K562 (cell line): ENCODE data around the gene PATL1. TPM values are rescaled to one million over a fixed set of nuclear protein-coding genes. Genes with fewer than 3 reads are reported as not detected.

Source experiments
- ATF1 ChIP-seq, 2 experiments: fragments of 450-650 bp in 1 of 2; IDR thresholded peaks; 2 replicates each; pipeline ENCODE4 v1.6.1; 2016; ENCODE audit warnings: missing compliant biosample characterization in 1 of 2, missing genetic modification characterization in 1 of 2
- CCNT2 ChIP-seq: IDR thresholded peaks from 2 replicates; pipeline ENCODE4 v1.6.1; 2011; ENCODE audit warnings: borderline replicate concordance, low read depth, mild to moderate bottlenecking, moderate library complexity, mixed read lengths, low read length; ENCODE audit not compliant: insufficient read length; ENCODE audit errors: extremely low read depth
- CTBP1 ChIP-seq: fragments of 450-650 bp; IDR thresholded peaks from 2 replicates; pipeline ENCODE4 v1.6.1; 2016; ENCODE audit warnings: borderline replicate concordance
- E4F1 ChIP-seq: fragments of 250-450 bp; sonication (Bioruptor Pico); IDR thresholded peaks from 2 replicates; pipeline ENCODE4 v1.5.0; 2021; ENCODE audit warnings: mild to moderate bottlenecking, borderline replicate concordance
- HDAC2 ChIP-seq: fragments of 450-650 bp; IDR thresholded peaks from 2 replicates; pipeline ENCODE4 v1.6.1; 2016; ENCODE audit warnings: mild to moderate bottlenecking
- MBD2 ChIP-seq: sonication (generic); IDR thresholded peaks from 2 replicates; pipeline ENCODE4 v1.6.1; 2016; ENCODE audit warnings: low read depth, borderline replicate concordance
- MCM3 ChIP-seq: fragments of 450-650 bp; IDR thresholded peaks from 2 replicates; pipeline ENCODE4 v1.6.1; 2016
- POLR2A ChIP-seq: fragments of 450-650 bp; conservative IDR thresholded peaks from 2 replicates; pipeline ENCODE4 v1.6.1; 2016
- SUPT5H ChIP-seq: fragments of 450-650 bp; IDR thresholded peaks from 2 replicates; pipeline ENCODE4 v1.6.1; 2016
- YY1 ChIP-seq, 3 experiments: IDR thresholded peaks; 2 replicates each; pipeline ENCODE4 v1.6.1; 2011; ENCODE audit warnings: low read length in 2 of 3, mild to moderate bottlenecking in 2 of 3, moderate library complexity in 2 of 3, borderline replicate concordance in 1 of 3, control low read depth in 1 of 3, low read depth in 1 of 3; ENCODE audit not compliant: insufficient read depth in 3 of 3, insufficient replicate concordance in 2 of 3, control insufficient read depth in 1 of 3, insufficient read length in 1 of 3; ENCODE audit errors: extremely low read depth in 1 of 3
- ZNF224 ChIP-seq: sonication (generic); formaldehyde crosslinking; IDR thresholded peaks from 2 replicates; pipeline ENCODE4 v1.8.0; 2022; ENCODE audit warnings: mild to moderate bottlenecking, missing genetic modification reagents
- polyA plus RNA-seq, 8 experiments: library from polyadenylated mRNA; depleted of rRNA in 4 of 8; stranded (reverse) in 5 of 8; unstranded in 3 of 8; fragments of >200 nt; fragmentation: Nextera tagmentation in 2 of 8; fragmentation: Illumina TruSeq in 1 of 8; extraction: Ambion mirVana in 2 of 8; extraction: Trizol in 1 of 8; gene quantifications; 2 replicates each; pipeline versions ENCODE4 v1.2.1 to v1.2.3, GENCODE V29; 2011 to 2014; ENCODE audit warnings: inconsistent platforms in 1 of 8, missing spikeins in 1 of 8
- total RNA-seq, 7 experiments: library from RNA; depleted of rRNA in 6 of 7; stranded (reverse); fragments of >200 nt in 6 of 7; fragmentation: Illumina TruSeq in 2 of 7; extraction: Trizol in 2 of 7; gene quantifications; 2 replicates each; pipeline versions ENCODE4 v1.2.1 to v1.2.3, GENCODE V29; 2011 to 2021; ENCODE audit warnings: low replicate concordance in 1 of 7
- TF ChIP-seq, protein P1 (sequence below): sonication (generic); formaldehyde crosslinking; IDR thresholded peaks from 2 replicates; pipeline ENCODE4 v1.8.0; 2023; ENCODE audit warnings: mild to moderate bottlenecking, missing genetic modification reagents
- TF ChIP-seq, protein P2 (sequence below): fragments of 250-450 bp; sonication (Bioruptor Pico); IDR thresholded peaks from 2 replicates; pipeline ENCODE4 v1.8.0; 2022; ENCODE audit warnings: moderate library complexity, mild to moderate bottlenecking, inconsistent platforms
- TF ChIP-seq, protein P3 (sequence below), 2 experiments: fragments of 450-650 bp; IDR thresholded peaks; 2 replicates each; pipeline ENCODE4 v1.6.1; 2016; ENCODE audit warnings: mild to moderate bottlenecking in 2 of 2, borderline replicate concordance in 1 of 2, low read depth in 1 of 2, moderate library complexity in 1 of 2

Gene PATL1
- total and polyA plus RNA-seq, 9 of the 15 experiments (the other 6 are each of a cell fraction or from before 2014, with no cell fraction given): 3.2 to 48.0 (median 16.4) TPM

DNA sequence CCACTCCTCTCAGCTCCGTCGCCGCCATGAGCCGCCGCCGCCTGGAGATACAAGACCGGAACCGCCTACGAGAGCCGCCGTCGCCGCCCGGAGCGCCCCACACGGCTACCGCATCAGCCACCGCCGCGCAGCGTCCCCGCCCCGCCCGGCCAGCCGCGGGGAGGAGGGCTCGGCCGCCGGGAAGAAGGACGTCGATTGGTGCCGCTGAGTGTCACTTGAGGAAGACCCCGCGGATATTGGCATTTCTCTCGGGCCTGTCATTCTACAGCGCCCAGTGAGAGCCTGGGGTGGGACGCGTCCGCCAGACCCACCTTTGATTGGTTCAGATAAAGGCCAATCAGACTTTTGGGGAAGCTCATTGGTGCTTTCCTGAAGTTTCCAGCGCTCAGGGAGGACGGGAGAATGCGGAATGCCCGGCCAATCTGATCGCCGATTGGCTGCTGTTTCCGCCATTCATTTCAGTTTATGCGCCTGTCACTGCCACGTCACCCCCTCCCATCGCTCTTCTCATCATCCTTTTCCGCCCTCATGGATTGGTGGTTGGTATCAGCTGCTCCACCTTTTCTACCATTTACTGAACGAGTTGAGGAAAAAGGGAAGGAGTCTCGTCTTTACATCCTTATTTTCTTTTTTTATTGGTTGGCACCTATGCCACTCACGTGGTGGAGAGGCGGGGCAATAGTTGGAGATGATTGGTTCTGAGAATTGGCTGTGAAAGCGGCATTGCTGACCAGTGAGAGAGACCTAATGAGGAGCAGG, 53.0 kb downstream of the PATL1 start, which contains the start of gene OSBP (continued):
- no peak for TF ChIP-seq E4F1 (CRISPR knock-in tag)
- TF ChIP-seq YY1 (IDR thresholded peaks at IDR 0.05; ENCODE audit: borderline replicate concordance in 1 of 3, control insufficient read depth in 1 of 3, extremely low read depth in 1 of 3, insufficient read depth in 3 of 3, insufficient read length in 1 of 3, insufficient replicate concordance in 2 of 3, low read depth in 1 of 3, low read length in 2 of 3): peak; percentile 45 to 90 (median 84)
- TF ChIP-seq, protein P1, sequence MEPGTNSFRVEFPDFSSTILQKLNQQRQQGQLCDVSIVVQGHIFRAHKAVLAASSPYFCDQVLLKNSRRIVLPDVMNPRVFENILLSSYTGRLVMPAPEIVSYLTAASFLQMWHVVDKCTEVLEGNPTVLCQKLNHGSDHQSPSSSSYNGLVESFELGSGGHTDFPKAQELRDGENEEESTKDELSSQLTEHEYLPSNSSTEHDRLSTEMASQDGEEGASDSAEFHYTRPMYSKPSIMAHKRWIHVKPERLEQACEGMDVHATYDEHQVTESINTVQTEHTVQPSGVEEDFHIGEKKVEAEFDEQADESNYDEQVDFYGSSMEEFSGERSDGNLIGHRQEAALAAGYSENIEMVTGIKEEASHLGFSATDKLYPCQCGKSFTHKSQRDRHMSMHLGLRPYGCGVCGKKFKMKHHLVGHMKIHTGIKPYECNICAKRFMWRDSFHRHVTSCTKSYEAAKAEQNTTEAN (CRISPR knock-in tag): peak; percentile 18; the same call in 1 of the 2 replicates
- peak; percentile 3; the same call in 1 of the 2 replicates for TF ChIP-seq SUPT5H
- TF ChIP-seq CTBP1: peak; percentile 65
- TF ChIP-seq HDAC2: peak; percentile 71; the same call in 1 of the 2 replicates
- TF ChIP-seq ZNF224 (CRISPR knock-in tag): no peak
- TF ChIP-seq POLR2A: peak; percentile 72
- TF ChIP-seq CCNT2: peak; percentile 84
- TF ChIP-seq, protein P2, sequence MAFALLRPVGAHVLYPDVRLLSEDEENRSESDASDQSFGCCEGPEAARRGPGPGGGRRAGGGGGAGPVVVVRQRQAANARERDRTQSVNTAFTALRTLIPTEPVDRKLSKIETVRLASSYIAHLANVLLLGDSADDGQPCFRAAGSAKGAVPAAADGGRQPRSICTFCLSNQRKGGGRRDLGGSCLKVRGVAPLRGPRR (CRISPR knock-in tag): no peak
- TF ChIP-seq, protein P3, sequence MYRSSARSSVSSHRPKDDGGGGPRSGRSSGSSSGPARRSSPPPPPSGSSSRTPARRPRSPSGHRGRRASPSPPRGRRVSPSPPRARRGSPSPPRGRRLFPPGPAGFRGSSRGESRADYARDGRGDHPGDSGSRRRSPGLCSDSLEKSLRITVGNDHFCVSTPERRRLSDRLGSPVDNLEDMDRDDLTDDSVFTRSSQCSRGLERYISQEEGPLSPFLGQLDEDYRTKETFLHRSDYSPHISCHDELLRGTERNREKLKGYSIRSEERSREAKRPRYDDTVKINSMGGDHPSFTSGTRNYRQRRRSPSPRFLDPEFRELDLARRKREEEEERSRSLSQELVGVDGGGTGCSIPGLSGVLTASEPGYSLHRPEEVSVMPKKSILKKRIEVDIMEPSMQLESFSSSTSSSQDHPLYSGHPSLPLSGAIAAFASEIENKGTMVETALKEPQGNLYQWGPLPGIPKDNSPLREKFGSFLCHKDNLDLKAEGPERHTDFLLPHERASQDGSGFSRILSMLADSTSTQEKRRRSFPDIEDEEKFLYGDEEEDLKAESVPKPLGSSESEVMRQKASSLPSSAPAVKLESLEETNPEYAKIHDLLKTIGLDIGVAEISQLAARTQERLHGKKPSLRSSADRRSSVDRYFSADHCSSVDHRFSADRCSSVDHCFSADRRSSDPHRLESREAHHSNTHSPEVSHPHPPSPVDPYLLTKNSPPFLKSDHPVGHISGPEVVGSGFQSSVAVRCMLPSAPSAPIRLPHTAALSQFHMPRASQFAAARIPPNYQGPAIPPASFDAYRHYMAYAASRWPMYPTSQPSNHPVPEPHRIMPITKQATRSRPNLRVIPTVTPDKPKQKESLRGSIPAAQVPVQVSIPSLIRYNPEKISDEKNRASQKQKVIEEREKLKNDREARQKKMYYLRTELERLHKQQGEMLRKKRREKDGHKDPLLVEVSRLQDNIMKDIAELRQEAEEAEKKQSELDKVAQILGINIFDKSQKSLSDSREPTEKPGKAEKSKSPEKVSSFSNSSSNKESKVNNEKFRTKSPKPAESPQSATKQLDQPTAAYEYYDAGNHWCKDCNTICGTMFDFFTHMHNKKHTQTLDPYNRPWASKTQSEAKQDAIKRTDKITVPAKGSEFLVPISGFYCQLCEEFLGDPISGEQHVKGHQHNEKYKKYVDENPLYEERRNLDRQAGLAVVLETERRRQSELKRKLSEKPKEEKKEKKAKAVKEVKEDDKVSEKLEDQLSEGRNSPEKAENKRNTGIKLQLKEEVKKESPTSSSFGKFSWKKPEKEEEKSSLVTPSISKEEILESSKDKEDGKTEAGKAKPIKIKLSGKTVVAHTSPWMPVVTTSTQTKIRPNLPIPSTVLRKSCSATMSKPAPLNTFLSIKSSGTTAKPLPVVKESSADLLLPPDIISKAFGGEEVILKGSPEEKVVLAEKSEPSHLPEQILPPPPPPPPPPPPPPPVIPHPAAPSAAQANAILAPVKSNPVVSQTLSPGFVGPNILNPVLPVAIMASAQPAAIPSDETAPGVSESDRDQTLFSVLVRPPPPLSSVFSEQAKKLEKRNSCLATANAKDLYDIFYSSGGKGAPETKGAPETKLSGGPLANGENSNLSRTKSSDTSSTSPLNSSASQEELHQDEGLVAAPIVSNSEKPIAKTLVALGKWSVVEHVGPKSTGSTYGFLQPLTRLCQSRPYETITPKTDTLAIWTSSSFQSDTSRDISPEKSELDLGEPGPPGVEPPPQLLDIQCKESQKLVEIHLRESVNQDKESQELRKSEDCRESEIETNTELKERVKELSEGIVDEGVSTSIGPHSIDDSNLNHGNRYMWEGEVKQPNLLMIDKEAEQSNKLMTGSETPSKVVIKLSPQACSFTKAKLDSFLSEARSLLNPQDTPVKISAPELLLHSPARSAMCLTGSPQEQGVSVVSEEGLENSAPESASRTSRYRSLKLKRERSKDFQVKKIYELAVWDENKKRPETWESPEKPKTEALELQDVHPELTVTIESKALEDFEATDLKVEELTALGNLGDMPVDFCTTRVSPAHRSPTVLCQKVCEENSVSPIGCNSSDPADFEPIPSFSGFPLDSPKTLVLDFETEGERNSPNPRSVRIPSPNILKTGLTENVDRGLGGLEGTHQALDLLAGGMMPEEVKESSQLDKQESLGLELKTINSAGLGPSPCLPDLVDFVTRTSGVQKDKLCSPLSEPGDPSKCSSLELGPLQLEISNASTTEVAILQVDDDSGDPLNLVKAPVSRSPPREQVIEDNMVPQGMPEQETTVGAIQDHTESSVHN (IDR thresholded peaks at IDR 0.05; ENCODE audit: borderline replicate concordance in 1 of 2, low read depth in 1 of 2): peak in 1 of 2 experiments; percentile 80; a peak in 2 of 4 replicates
- peak; percentile 100 for TF ChIP-seq MBD2
- peak; percentile 70 for TF ChIP-seq ATF1 (CRISPR knock-in tag; IDR thresholded peaks at IDR 0.05)
- TF ChIP-seq ATF1 (tag; IDR thresholded peaks at IDR 0.05): peak; percentile 99
- TF ChIP-seq MCM3: no peak
